ENCODE data around the gene TCP11.

The TCP11 gene

DNA sequence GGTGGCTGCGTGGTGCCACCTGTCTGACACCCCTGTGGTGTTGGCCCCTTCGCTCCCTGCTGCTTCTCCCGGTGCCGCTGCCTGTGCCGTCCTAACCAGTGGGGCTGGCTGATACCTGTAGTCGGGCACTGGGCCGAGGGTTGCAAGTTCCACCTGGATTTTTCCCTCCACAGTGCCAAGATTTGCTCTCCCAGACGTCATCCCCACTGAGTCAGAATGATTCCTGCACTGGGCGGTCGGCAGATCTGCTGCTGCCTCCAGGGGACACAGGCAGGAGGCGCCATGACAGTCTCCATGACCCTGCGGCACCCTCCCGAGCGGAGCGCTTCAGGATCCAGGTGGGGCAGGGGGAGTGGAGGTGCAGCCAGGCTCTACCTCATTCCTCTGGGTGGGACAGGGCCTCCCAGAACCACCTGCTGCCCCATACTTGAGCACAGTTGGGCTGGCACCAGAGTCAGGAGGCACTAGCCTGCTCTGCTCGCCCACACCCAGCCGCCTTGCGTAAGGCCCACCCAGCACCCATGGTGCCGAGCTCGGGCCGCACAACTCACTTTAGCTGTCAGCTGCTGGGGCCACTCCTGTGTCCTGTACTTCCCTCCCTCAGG is 60.2 kb downstream of the TCP11 start:
- no peak for DNase-seq (ENCODE audit: low read depth)

DNA sequence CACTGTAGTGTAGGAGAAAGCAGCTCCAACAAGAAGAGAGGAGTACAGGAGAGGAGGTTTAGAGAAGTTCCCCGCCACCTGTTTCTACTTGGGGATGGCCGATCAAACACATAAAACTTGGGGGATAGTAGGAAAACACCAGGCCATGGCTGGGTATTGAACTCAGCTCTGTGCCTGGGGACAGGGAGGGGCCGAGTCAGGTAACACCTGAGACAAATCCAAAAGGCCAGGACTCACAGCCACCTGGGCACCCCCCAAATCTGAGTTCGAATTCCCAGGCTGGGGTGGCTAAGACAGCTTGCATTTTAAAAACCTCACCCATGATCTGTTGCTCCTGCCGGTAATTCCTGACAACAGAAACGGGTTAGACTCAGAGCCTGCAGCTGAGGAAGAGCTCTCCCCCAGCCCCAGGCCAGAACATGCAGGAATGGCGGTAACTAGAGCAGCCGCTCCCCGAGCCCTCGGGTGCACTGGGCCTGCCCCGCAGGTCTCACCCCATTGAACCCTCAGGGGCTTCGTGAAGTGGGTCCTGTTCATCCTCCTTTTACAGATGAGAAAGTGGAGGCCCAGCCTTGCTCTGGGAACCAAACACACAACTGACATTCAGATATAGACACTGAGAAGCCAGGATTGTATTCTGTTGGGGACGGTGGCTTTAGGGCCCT is 61.0 kb downstream of the TCP11 start:
- no peak for DNase-seq (ENCODE audit: low read depth)

DNA sequence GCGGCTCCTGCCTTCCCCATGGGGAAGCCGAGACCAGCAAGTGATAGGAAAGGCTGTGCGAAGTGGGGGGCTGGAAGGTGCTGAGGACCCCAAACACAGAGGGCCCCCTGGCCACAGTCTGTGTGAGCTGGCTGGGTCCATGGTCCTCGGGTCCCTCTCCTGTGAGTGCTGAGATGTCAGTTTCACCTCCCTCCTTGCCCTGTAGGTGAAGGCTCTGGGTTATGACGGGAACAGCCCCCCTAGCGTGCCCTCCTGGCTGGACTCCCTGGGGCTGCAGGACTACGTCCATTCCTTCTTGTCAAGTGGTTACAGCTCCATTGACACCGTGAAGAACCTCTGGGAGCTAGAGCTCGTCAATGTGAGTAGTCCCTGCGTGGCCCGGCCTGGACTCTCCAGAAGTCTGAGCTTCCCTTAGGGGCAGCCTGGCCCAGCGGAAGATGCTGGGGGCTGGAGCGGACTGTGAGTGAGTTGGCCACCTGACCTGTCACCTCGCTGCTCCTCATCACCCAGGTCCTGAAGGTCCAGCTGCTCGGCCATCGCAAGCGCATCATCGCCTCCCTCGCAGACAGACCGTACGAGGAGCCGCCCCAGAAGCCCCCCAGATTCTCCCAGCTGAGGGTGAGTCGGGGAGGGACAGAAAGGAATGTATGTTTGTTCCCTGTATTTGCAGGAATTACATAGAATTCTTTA is 61.7 kb downstream of the TCP11 start:
- DNase-seq (ENCODE audit: low read depth): no peak

DNA sequence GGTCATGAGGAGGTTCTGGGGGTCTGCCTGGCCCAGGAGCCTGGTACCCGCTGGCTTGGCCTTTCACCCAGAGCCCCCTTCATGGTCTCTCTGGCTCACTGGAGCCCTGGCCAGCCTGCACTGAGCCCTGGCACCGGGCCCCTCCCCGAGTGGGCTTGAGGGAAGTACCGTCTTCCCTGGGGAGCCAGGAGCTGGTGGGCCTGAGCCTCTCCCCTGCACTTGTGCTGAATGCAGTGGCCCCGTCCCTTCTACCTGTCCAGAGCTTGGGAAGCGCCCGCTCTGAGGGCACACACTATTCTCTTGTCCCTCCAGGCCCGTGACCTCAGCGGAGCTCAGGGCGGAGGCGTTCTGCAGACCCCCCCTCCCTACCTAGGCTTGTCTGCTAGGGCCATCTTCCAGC is 62.2 kb downstream of the TCP11 start:
- DNase-seq (ENCODE audit: low read depth): no peak

DNA sequence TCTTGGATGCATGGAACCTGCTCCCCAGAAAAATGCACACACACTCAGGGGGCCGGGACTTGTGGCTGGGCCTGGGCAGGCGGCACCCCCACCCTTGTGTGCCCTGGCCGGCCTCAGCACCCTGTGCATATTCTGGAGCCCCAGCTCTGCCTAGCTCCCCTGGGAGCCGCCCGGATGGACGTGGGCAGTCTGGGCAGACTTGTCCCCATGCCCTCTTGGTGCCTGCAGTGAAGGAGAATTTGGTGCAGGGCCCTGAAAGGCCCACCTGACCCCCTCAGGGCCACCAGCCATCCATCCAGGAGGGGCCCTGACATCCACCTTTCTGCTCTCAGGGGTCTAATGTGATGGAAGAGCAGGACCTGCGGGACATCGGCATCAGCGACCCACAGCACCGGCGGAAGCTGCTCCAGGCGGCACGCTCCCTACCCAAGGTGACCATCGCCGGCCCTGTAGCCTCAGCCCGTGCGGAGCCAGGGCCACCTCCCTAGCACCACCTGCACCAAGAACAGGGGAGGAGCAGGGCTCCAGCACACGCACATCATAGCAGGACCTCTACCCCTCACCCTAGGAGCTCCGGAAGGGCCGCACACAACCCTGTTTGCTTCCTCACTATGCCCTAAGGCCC is 62.8 kb downstream of the TCP11 start:
- no peak for DNase-seq (ENCODE audit: low read depth)

DNA sequence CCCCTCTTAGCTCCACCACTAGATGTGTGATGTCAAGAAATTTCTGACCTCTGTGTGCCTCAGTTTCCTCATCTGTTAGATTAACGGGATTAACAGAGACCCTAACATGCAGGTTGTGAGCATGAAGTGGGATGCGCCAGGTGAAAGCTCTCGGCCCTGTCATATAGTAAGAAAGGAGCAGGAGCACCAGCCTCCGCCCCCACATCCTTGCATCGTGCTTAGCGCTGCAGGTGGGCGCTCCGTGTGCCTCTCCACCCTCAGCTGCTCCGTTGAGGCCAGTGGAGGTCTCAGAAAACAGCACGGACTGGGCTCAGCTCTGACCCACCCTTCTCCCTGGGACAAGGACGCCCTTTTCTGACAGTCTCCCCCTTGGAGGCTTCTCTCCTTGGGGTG is 63.4 kb downstream of the TCP11 start:
- DNase-seq (ENCODE audit: low read depth): no peak

DNA sequence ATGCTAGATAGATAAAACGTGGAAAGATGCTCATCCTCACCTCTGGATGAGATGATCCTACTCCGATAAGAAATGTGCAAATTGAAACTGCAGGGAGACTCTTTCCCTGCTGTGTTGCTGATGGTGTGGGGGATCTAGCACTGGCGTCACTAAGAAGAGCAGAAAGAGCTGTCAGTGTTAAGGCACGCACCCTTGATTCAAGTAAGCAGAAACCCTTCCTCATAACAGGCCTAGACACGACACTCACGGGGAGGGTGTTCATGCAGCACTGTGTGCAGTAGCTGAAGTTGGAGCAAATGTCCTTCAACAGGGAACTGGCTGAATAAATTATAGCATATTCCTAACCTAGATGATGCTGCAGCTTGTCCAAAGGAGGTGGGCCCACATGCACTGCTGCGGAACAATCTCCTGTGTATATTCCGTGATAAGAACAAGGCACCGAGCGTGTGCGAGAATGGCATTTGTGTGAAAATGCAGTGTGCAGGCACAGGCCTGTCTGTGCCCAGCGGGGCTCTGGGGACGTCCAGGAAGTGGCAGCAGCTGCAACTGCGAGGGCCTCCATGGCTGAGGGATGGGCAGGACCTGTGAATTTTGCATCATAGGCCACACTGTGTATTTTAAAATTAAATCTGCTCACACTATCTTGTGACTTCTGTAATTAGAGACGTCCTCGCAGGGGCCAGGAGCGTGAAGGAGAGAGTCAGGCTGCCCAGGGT is 64.0 kb downstream of the TCP11 start:
- DNase-seq (ENCODE audit: low read depth): no peak

DNA sequence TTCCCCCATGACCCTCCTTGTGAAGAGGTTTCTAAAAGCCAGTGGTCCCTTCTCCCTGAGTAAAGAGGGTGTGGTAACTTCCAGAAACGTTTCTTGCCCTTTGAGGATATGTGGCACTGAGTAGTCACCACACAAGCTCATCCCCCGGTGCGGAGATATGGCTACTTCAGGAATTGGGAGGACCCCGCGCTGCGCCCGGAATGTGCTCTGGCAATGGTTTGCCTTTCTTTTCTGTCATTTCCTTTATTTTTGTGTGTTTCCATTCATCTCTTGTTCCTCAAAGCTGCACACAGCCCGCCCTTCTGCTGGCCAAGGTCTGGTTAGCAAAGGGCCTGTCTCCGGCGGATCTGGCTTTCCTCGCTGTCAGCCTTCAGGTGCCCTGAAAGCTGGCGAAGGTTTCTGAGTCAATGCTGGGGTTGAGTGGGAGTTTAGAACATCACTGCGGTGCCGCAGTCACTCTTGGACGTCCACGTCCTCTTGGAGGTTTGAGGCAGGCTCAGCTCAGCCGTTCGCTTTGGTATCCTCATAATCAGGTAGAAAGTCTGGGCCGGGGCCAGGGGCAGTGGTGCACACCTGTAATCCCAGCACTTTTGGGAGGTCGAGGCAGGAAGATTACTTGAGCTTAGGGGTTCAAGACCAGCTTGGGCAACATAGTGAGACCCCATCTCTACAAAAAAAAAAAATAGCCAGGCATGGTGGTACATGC is 67.2 kb downstream of the TCP11 start:
- DNase-seq (ENCODE audit: low read depth): no peak

DNA sequence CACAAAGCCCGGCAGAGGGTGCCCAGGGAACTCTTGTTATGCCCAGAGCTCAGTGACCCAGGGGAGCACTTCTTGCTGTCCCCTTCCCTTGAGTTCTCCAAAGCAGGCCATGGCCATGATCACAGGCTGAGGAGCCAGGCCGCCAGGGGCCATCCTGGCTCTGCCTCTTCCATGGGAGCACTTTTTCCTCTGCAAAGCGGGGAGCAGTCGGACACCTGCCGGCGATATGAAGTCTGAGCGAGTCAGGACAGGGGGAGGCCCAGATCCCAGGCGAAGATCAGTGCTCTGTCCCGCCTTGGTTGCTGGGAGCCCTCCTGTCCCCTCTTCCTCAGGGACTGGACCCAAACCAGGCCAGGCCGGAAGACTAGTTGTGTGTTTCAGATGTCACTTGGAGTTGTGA is 67.9 kb downstream of the TCP11 start:
- no peak for DNase-seq (ENCODE audit: low read depth)

DNA sequence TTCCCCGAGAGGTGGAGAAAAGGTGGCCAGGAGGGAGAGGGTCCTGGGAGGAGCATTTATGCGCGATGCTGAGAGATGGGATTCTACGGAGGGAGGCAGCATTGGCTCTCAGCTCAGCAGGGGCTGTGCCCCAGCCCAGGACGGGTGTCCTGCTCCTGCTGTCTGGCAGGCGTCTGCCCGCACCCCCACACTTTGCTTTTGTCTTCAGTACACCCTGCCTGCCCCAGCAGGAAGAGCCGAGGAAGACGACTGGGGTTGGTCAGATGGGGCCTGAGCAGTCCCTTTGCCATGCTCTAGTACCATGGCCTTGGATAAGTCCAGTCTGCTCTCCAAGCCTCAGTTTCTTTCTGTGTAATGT is 68.5 kb downstream of the TCP11 start:
- no peak for DNase-seq (ENCODE audit: low read depth)

DNA sequence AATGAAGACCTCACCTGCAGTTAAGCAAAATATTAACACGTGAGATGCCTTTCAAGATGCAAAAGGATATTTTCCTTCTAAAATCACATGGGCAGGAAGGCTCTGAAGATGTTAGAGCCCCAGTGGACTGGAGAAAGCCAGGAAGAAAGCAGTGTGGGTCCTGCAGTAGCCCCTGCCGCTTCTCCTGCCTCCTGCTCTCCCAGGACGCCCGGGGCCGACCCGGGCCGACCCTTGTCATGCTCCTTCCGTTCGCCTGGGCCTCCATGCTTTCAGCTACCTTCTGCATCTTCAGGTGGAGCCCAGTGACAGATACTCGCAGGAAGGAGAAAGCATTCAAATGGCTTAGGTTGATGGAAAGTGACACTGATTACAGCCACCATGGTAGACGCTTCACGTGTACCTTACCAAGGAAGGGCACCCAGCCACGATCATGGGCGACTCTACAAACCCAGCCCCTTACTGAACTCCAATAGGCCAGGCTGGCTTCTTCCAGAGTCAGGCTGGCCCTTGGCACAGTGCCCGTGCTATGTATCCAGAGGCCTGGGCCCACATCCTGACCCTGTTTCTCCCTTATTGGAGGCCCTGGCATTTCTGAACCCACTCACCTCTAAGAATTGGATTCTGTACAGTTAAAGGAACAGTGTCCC is 69.0 kb downstream of the TCP11 start:
- no peak for DNase-seq (ENCODE audit: low read depth)

DNA sequence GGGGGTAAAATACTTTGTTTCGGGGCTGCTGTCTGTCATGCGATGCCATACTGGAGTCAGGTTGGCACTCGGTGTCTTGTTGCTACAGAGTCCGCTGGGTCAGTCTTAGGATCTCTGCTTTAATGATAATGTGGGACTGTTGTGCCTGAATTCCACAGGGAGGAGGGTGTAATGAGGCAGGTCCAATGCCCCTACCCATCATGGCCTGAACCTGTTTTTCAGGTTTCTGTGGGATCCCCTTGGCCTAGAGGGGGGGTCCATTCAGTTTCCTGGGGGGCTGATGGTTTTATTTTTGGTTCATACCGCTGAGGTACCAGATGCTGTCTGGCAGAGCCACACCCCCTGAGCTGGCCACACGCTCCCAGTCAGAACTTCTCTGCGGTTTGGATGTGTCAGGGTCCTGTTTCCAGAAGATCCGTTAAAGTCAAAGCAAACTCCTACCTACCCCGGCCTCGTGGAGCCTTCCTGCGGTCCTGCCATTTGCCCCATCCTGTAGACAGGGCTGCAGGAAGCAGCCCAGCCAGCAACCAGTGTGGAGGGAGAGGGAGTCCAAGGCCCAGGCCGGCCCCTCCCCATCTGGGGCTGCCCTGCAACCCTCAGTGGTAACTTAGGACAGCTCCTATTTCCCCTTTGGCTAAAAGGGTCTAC is 69.7 kb downstream of the TCP11 start:
- no peak for DNase-seq (ENCODE audit: low read depth)

DNA sequence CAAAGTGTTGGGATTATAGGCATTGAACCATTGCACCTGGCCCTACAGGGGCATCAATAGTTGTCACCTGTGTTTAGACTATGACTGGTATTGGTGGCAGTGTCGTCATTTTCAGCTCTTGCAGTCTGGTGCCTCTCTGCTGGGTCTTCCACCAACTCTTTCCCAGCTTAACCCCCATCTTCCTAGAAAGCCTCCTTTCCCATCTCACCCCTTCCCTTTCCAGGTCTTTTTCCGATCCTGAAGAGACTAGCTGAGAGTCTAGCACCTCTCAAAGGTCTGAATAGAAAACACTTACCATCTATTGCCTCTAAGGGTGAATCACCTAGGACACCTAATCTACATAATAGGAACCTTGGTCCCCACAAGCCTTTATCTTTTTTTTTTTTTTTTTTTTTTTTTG is 71.0 kb downstream of the TCP11 start:
- no peak for DNase-seq (ENCODE audit: low read depth)

DNA sequence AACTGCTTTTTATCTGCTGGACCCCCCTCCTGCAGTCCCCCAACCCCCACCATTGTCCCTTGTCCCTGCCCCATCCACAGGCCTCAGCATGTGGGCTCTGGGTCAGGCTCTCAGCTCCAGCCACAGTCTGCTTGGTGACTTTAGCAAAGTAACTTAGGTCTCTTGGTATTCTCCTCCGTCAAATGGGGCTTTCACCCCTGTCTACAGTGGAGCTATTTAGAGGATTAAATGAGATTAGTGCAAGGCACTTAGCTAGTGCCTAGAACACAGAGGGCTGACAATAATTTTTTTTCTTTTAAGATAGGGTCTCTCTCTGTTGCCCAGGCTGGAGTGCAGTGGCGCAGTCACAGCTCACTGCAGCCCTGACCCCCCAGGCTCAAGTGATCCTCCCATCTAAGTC is 71.9 kb downstream of the TCP11 start:
- no peak for DNase-seq (ENCODE audit: low read depth)

DNA sequence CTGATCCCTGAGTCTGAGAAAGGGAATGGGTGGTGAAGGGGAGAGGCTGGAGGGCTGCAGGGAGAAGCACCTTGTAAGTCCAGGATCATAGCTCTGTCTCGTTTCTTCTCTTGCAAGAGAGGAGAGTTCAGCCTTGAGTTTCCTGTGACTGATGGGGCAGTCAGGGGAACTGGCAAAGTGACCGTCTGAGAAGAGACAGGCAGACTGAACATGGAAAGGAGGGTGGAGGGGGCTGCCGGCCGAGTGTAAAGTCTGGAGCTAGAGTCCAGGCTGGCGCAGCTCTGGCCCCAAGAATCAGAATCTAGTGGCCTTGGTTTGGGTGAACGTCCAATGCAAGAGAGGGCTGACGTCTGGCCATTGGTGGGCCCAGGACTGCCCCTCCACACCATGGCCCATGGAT is 72.5 kb downstream of the TCP11 start:
- no peak for DNase-seq (ENCODE audit: low read depth)

DNA sequence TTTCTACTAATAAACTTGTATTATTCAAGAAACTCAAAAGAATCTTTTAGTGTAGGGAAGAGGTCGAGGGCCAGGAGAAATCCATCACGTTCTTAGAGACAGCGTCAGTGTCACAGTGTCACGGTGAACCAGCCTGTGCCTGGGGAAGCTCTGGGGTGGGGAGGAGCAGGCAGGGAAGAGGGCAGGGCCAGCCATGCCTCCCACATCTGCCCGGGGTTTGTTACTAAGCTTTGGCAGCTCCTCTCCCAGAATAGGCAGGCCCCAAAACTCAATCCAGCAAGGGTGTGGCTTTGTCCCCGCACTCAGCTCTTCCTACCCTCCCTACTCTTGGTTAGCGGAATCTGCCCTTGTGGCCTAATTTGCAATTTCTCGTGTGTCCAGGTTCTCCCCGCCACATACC is 72.9 kb downstream of the TCP11 start:
- DNase-seq (ENCODE audit: low read depth): no peak

All from HS-5 (cell line).